ENCODE measurements around the gene IL4I1. TPM values are rescaled to one million over a fixed set of nuclear protein-coding genes. Genes with fewer than 3 reads are reported as not detected.

Gene IL4I1
- total RNA-seq, 1 donor from 2014 or later: 0.41 TPM

DNA sequence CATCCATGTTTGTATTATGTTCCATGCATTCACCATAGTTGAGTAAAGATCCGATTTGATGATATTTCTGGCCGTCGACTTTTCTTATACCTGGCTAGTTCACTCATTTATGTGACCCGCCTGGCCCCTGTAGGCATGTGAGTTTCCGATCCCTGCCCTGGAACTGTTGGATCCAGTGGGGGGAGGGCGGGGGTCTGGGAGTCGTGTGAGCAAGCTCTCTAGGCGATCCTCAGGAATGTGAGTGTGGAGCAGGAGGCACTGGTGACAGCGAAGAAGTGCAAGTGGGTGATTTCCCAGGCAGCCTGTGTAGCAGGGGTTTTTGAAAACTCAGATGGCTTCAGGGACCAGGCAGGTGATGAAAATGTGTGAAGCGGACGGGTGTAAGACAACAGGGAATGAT, 56.4 kb downstream of the IL4I1 start:
- no peak for DNase-seq (ENCODE audit: low spot score in 2 of 2)
- no peak for FAIRE-seq

- DNase-seq (ENCODE audit: low spot score in 2 of 2) (no peak), FAIRE-seq (no peak)
Measured at GRCh38 chr19:49839713-49840112, 57.0 kb downstream of the IL4I1 start.

Small RNA genes lying within 50 kb of the gene (small RNA-seq; reads per million reads assigned to genes)
- gene MIR4749: not detected

Other genes with a start within 250 kb of the IL4I1 start
- gene IRF3, start 231.0 kb downstream of the IL4I1 start, total RNA-seq: 10.2 TPM
- gene BCL2L12, start 231.0 kb downstream of the IL4I1 start, total RNA-seq: 1.2 TPM
- 248 TPM for gene PRMT1, start 219.6 kb downstream of the IL4I1 start, total RNA-seq
- 0.82 TPM for gene ADM5, start 207.3 kb downstream of the IL4I1 start, total RNA-seq
- gene CPT1C, start 205.8 kb downstream of the IL4I1 start, total RNA-seq: 39.9 TPM
- not detected for gene TSKS, start 133.6 kb downstream of the IL4I1 start, total RNA-seq
- gene AP2A1, start 129.9 kb downstream of the IL4I1 start, total RNA-seq: 50.5 TPM
- gene FUZ, start 83.6 kb downstream of the IL4I1 start, total RNA-seq: 17.5 TPM
- gene MED25, start 78.6 kb downstream of the IL4I1 start, total RNA-seq: 14.3 TPM
- gene PTOV1, start 45.7 kb downstream of the IL4I1 start, total RNA-seq: 109 TPM
- gene PNKP, start 29.3 kb downstream of the IL4I1 start, total RNA-seq: 23.2 TPM
- gene AKT1S1, start 19.5 kb downstream of the IL4I1 start, total RNA-seq: 4.1 TPM
- 5.7 TPM for gene TBC1D17, start 19.2 kb downstream of the IL4I1 start, total RNA-seq
- gene ATF5, start 32.3 kb upstream of the IL4I1 start, total RNA-seq: 10.6 TPM
- 22.0 TPM for gene NUP62, start 32.6 kb upstream of the IL4I1 start, total RNA-seq
- under 0.01 TPM for gene SIGLEC11, start 64.3 kb upstream of the IL4I1 start, total RNA-seq
- gene VRK3, start 128.5 kb upstream of the IL4I1 start, total RNA-seq: 17.1 TPM
- gene ZNF473, start 129.1 kb upstream of the IL4I1 start, total RNA-seq: 11.0 TPM

All from frontal cortex (tissue), 4 donors.